Measurements from ENCODE around the gene ABCB6. TPM values are rescaled to one million over a fixed set of nuclear protein-coding genes. Genes with fewer than 3 reads are reported as not detected.
"Not testable (repeated sequence)": the region's sequence is repeated elsewhere in the genome, so short reads cannot be mapped to it uniquely, and the experiment has no call there.

ABCB6 gene
- total RNA-seq, result 27.1 to 39.0 TPM (median 27.4 TPM) in 3 replicates
- long read RNA-seq, transcript ABCB6-201 (19 exons, 3,045 nt), result major isoform, 51 of 79 reads
- long read RNA-seq, partial matches to known transcripts, result 3 of 79 reads
- long read RNA-seq, other reads (novel, unspliced or antisense), result 21 of 79 reads

GRCh38 chr2:219218732-219219701, at the start of gene ABCB6:
Gene ABCB6, minus strand, starts transcription at chr2:219218958. Its CDS starts 285 bp downstream, at chr2:219218673.
- H3K27ac Mint-ChIP-seq (ENCODE audit: unreplicated experiment), result peak within 1 kb of the TSS; percentile 99
- H3K27me3 Mint-ChIP-seq (ENCODE audit: low read depth), result no peaks in the 10 kb centered on the region
- no peaks in the 10 kb centered on the region for H3K9me3 Mint-ChIP-seq (ENCODE audit: low read depth)
- H3K4me3 Mint-ChIP-seq (ENCODE audit: unreplicated experiment), result peak within 1 kb of the TSS; percentile 84
- DNase-seq (ENCODE audit: low spot score), result peak; percentile 97
- no peak for TF ChIP-seq CTCF (IDR thresholded peaks at IDR 0.05)
- H3K36me3 Mint-ChIP-seq (ENCODE audit: low read depth), result peaks cover 18% of the 10 kb centered on the region
- H3K4me1 Mint-ChIP-seq (ENCODE audit: low read depth), result peaks cover 28% of the 10 kb centered on the region

- peaks cover 4% of the 10 kb centered on the region for H3K4me1 Mint-ChIP-seq (ENCODE audit: low read depth)
- no peak overlapping the region for H3K27ac Mint-ChIP-seq (ENCODE audit: unreplicated experiment)
- no peak for TF ChIP-seq CTCF (IDR thresholded peaks at IDR 0.05)
- peak; percentile 10 for DNase-seq (ENCODE audit: low spot score)
- no peaks in the 10 kb centered on the region for H3K9me3 Mint-ChIP-seq (ENCODE audit: low read depth)
- H3K4me3 Mint-ChIP-seq (ENCODE audit: unreplicated experiment), result no peak overlapping the region
- no peaks in the 10 kb centered on the region for H3K27me3 Mint-ChIP-seq (ENCODE audit: low read depth)
- no peaks in the 10 kb centered on the region for H3K36me3 Mint-ChIP-seq (ENCODE audit: low read depth)
Measured at GRCh38 chr2:219268294-219268693, 49.5 kb upstream of the ABCB6 start.

GRCh38 chr2:219266886-219267285, 48.1 kb upstream of the ABCB6 start:
- Mint-ChIP-seq H3K4me3 (ENCODE audit: unreplicated experiment) (no peak overlapping the region), H3K27ac (ENCODE audit: unreplicated experiment) (no peak overlapping the region), H3K27me3 (ENCODE audit: low read depth) (peaks cover under 1% of the 10 kb centered on the region), H3K9me3 (ENCODE audit: low read depth) (no peaks in the 10 kb centered on the region), H3K4me1 (ENCODE audit: low read depth) (peaks cover 4% of the 10 kb centered on the region), H3K36me3 (ENCODE audit: low read depth) (peaks cover 2% of the 10 kb centered on the region)
- TF ChIP-seq CTCF (IDR thresholded peaks at IDR 0.05), result no peak
- DNase-seq (ENCODE audit: low spot score), result no peak

GRCh38 chr2:219266232-219266631, 47.5 kb upstream of the ABCB6 start:
- no peak overlapping the region for H3K4me3 Mint-ChIP-seq (ENCODE audit: unreplicated experiment)
- no peaks in the 10 kb centered on the region for H3K9me3 Mint-ChIP-seq (ENCODE audit: low read depth)
- H3K27ac Mint-ChIP-seq (ENCODE audit: unreplicated experiment), result no peak overlapping the region
- no peak for DNase-seq (ENCODE audit: low spot score)
- H3K4me1 Mint-ChIP-seq (ENCODE audit: low read depth), result peaks cover 4% of the 10 kb centered on the region
- H3K36me3 Mint-ChIP-seq (ENCODE audit: low read depth), result peaks cover 2% of the 10 kb centered on the region
- peaks cover 2% of the 10 kb centered on the region for H3K27me3 Mint-ChIP-seq (ENCODE audit: low read depth)
- TF ChIP-seq CTCF (IDR thresholded peaks at IDR 0.05), result no peak

GRCh38 chr2:219261024-219261855, 42.5 kb upstream of the ABCB6 start:
- no peak for DNase-seq (ENCODE audit: low spot score)
- Mint-ChIP-seq H3K27ac (ENCODE audit: unreplicated experiment) (no peak overlapping the region), H3K4me3 (ENCODE audit: unreplicated experiment) (no peak overlapping the region)

GRCh38 chr2:219258942-219259341, 40.2 kb upstream of the ABCB6 start:
- not testable (repeated sequence) for H3K4me1 Mint-ChIP-seq (ENCODE audit: low read depth); DNase-seq (ENCODE audit: low spot score); H3K36me3 Mint-ChIP-seq (ENCODE audit: low read depth); H3K27ac Mint-ChIP-seq (ENCODE audit: unreplicated experiment); H3K4me3 Mint-ChIP-seq (ENCODE audit: unreplicated experiment); H3K9me3 Mint-ChIP-seq (ENCODE audit: low read depth)
- H3K27me3 Mint-ChIP-seq (ENCODE audit: low read depth), result peaks cover 25% of the 10 kb centered on the region

More at GRCh38 chr2:219261024-219261855, 42.5 kb upstream of the ABCB6 start:
- TF ChIP-seq CTCF (IDR thresholded peaks at IDR 0.05), result no peak
- peaks cover 18% of the 10 kb centered on the region for H3K27me3 Mint-ChIP-seq (ENCODE audit: low read depth)
- peaks cover 2% of the 10 kb centered on the region for H3K36me3 Mint-ChIP-seq (ENCODE audit: low read depth)
- H3K9me3 Mint-ChIP-seq (ENCODE audit: low read depth), result no peaks in the 10 kb centered on the region
- H3K4me1 Mint-ChIP-seq (ENCODE audit: low read depth), result no peaks in the 10 kb centered on the region
